Measurements from ENCODE around the gene FAM209B. TPM values are rescaled to one million over a fixed set of nuclear protein-coding genes. Genes with fewer than 3 reads are reported as not detected.
"Not testable (repeated sequence)": the region's sequence is repeated elsewhere in the genome, so short reads cannot be mapped to it uniquely, and the experiment has no call there.

The FAM209B gene
- polyA plus RNA-seq, 12 donors = 0.48 TPM; not detected in 11

DNA sequence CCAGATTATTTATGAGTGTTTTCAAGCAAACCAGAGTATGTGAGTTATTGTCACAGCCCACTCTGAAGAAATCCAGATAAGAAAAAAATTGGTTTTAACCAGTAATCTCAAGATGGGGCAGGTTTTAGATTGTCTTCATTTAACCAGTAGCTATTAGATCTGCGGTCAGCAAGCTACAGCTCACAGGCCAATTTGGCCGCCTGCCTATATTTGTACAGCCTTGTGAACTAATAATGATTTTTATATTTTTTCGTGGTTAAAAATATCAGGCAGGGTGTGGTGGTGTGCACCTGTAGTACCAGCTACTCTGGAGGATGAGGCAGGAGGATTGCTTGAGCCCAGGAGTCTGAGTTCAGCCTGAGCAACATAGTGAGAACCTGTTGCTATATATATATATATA is 5.0 kb downstream of the FAM209B start:
- DNase-seq = no peak

DNA sequence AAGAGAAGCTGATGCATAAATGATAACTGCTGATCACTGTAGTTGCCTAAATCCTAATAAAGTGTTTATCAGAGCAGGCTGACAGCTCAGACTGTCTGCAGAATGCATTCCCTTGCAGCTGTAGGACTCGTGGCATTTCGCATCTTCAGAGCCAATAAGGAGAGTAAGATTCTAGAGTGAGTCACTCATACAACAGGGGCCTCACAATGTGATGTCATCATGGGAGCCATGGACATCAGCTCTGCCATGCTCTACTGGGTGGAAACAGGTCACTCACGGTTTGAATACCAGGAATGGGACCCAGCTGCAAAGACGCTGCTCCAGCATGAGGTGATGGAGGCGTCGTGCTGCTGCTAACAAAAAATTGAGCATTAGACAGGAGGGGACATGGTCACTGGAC is 7.4 kb downstream of the FAM209B start:
- no peak for DNase-seq

DNA sequence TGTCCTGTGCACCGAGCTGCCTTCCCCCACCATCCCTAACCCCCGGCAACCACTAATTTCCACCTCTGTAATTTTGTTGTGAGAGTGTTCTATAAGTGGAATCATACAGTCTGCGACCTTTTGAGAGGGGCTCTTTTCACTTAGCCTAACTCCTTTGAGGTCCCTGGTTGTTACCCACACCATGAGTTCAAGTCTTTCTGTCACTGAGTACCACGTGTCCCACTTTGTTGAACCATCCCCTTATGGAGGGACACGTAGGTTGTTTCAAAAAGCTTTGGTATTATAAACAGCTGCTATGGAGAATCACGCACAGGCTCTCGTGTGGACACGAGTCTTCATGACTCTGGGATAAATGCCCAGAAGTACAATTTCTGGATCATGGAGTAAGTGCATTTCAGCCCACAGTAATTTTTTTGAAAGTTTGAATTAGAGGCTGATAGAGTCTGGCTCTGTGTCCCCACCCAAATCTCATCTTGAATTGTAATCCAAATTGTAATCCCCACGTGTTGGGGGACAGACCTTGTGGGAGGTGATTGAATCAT is 9.5 kb downstream of the FAM209B start:
- DNase-seq = peak; percentile 19

DNA sequence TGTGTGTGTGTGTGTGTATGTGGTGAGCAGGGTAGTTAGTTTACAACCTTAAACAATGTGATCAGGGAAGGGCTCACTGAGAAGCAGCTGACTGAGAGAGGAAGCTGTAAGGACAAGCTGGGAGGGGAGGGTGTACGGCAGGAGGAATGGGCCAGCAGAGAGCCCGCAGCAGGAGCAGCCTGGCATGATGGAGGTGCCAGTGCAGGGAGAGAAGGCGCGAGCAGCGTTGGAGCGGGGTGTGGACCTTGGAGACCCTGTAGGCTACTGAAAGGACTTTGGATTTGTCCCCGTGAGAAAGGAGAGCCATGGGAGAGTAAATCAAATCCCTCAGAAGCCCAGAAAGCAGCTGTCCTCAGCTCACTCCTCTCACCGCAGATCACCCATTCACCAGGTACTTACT is 18.5 kb downstream of the FAM209B start:
- no peak for DNase-seq

DNA sequence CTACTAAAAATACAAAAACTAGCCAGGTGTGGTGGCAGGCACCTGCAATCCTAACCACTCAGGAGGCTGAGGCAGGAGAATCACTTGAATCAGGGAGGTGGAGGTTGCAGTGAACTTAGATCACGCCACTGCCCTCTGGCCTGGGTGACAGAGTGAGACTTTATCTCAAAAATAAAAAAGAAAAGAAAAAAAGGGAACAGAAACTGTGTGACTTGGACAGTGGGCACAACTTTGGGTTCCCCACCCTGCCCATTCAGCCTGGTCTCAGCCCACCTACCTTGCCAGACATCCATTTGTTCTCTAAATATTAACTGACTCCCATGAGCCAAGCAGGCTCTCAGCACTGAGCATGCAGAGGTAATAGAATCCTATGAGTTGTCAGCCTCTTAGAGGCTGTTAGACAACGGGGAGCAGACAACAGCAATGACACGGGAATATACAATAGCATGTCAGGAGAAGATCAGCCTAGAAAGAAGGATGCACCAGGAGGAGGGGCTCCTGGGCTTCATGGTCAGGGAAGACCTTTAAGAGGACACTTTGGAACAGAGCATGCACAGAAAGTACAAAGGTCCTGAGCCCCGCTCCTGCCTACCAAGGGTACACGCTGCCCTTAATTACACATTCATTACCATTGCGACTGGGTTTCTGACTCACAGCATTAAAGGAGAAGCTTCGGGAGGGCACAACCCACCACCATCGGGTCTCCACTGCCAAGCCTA is 20.0 kb downstream of the FAM209B start:
- no peak for DNase-seq

DNA sequence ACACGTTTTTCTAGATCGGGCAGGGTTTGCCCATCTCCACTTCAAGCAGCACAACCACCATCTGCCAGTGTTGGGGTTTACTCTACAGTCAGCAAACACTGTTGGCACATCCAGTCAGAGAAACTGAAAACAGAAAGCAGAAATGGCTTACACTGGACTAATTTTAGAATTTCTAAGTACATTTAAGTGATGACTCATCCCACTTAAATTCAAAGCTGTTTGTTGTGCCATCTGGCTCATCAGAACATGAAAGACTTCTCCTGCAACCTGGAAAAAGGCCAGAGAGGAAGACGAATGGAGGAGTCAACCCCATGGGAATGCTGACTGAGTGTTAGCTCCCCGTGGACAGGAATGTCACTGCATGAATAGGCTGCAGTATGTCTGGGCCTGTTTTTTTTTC is 21.8 kb downstream of the FAM209B start:
- peak; percentile 35 for DNase-seq

DNA sequence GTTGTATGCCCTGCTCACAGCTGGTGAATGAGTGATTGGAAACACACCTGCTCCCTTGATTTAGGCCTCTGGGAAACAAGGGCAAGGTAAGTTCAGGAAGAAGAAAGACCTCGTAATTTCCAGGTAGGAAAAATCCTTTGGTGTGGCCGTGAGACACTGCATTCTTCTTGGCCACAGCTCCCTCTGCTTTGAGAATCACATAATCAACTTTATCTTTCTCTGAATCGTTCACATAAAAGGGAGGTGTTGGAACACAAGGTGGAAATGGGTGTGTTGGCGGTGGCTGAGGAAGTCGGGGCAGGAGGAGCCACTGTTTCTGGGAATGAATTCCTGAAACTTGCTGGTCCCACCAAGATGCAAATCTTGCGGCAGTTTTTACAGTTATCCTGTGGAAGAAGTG is 25.9 kb downstream of the FAM209B start:
- no peak for DNase-seq

DNA sequence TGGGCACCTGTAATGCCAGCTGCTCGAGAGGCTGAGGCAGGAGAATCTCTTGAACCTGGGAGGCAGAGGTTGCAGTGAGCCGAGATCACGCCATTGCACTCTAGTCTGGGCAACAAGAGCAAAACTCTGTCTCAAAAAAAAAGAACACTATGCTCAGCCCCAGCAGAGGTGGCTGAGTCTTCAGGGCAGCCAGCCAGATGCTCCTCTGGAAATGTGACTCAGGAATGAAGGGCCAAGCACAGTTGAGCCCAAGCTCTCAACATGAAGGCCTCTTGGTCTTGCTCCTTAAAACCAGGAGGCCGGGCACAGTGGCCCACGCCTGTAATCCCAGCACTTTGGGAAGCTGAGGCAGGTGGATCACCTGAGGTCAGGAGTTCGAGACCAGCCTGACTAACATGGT is 31.5 kb downstream of the FAM209B start:
- not testable (repeated sequence) for DNase-seq

DNA sequence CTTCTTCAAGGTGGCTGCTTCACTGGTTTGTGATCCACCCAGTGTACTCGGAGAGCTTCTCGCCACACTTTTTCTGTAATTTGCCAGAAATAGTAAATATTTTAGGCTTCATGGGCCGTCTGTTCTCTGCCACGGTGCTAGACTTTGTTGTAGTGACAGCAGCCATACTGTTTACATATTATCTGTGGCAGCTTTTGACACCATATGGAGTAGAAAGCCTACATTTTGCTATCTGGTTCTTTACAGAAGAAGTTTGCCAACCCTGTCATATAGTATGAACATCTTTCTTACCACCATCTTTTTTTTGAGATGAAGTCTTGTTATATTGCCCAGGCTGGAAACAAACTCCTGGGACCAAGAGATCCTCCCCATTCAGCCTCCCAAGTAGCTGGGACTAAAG is 32.5 kb downstream of the FAM209B start:
- no peak for DNase-seq

DNA sequence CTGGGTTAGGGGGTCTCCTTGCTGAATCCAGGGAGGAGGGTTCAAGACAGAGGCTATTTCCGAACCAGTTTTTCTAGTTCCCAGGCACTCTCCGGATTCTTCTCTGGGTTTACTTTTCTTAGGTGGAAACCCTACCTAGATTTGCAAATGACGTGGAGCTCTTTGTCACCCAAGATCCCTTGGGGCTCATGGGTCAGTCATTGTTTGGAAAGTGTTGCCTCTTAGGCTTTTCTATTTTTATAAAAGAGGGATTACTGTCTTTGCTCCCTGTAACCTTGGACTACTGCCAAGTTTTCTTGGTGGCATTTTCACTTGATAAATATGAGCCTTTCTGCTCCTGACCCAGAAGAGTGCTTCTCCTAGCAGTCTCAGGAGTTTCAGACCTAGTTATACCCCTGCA is 33.6 kb downstream of the FAM209B start:
- DNase-seq = no peak

DNA sequence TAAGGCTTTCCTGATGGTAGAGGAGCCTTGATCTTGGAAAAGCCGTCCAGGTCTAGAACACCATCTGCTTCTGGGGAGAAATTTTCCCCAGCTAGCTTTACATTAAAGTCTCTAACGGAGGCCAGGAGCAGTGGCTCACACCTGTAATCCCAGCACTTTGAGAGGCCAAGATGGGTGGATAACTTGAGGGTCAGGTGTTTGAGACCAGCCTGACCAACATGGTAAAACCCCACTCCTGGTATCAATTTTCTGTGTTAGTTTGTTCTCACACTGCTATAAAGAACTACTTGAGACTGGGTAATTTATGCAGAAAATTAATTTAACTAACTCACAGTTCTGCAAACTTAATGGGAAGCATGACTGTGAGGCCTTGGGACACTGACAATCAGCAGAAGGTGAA is 37.8 kb downstream of the FAM209B start:
- DNase-seq = no peak

DNA sequence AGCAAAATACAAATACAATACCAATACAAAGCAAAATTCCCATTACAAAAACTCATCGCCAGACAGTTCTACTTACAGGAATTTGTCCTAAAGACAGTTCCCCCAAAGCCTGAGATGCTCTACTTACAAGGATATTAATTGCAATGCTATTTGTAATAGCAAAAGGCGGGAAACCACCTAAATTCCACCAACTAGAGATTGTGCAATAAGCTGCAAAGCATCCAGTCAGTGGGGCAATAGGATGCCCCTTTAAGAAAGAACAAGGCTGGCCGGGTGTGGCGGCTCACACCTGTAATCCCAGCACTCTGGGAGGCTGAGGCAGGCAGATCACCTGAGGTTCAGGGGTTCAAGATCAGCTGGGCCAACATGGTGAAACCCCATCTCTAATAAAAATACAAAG is 39.1 kb downstream of the FAM209B start:
- no peak for DNase-seq

DNA sequence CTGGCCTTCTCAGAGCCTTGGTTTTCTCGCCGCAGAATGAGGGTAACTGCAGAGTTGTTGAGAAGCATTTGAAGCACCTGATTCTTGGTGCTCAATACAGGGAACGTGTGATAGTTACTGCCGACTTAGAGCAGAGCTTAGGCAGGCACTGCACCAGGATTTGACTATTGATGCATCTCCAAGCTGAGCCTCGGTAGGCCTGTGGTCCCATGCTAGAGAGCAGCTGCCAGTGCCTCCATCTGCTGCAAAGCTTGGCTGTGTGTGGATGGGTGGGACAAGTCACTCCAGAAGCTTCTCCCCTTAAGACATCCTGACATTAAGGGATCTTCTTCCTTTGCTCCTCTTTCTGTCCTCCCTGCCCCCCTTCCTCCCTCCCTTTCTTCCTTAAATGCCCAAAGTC is 40.9 kb downstream of the FAM209B start:
- DNase-seq = no peak

DNA sequence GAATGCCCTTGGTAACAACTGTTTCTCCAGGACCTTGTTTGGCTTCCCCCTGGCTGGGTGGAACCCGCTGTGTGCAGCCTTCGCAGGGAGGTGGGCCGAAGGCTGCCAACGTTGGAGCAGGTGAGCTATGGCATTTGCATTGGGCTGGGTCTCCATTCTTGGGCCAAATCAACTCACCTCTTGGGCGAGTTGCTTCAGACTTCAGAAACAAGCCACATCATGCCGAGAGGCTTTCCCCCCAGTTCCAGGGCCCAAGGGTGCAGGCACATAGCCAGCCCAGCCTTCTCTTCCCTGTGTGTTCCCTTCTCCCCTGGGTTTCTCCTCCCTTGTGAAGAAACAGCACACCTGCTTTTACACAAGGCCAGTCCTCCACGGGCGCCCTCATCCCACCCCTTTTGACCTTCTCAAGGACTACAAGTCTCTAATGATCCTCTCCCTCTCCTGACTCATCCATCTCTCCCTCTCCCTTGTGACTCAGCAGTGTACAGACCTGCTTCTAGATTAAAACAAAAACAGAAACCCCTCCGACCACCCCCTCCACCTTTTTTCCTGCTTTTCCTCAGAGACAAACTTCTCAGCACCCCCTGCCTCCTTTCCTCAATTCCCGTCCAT is 41.6 kb downstream of the FAM209B start:
- no peak for DNase-seq

DNA sequence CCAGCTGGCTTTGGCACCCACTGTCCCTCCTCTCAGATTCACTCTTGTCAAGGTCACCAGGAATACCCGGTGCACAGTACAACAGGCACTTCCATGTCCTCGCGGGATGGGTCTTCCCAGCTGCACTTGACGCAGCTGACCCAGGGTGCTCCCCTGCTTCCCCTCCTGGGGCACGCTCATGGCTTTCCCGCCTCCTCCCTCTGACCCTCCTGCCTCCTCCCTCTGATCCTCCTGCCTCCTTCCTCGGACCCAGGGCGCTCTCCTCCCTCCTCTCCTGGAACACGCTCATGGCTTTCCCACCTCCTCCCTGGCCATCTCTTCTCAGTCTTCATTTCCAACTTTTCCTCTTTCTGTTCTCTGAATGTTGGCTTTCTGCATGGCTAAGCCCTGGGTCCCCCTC is 42.1 kb downstream of the FAM209B start:
- no peak for DNase-seq

DNA sequence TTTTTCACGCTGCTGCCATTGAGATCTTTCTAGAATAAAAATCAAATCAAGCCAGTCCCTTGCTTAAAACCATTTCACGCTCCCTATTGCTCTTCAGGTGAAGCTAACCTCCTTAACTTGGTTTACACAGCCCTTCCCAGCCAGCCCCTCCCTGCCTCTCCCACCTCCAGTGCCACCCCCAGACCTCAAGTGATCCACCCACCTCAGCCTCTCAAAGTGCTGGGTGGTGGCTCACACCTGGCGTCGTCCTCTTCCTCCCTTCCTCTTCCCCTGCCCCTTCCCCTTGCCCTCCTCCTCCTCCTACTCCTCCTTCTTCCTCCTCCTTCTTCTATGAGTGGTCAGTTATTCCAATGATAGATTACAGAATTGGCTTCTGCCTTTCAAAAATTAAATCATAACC is 42.9 kb downstream of the FAM209B start:
- no peak for DNase-seq

DNA sequence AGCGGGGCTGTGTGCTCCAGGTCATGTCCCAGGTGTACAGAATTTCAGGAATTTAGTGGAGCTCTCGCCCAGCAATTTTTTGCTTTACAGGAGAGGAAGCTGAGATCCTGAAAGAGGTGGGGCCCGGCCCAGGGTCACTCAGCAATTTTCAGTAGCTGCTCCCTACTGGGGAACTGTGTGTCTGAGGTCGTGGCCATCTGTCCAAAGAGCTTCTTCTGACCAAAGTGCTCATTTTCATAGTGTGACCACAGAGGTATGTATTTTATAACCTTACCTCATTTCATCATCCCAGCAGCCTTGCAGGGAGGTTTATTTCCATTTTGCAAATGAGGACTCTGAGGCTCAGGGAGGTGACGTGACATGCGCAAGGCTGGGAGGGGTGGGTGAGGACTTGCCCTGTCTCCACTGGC is 46.3 kb downstream of the FAM209B start:
- no peak for DNase-seq

DNA sequence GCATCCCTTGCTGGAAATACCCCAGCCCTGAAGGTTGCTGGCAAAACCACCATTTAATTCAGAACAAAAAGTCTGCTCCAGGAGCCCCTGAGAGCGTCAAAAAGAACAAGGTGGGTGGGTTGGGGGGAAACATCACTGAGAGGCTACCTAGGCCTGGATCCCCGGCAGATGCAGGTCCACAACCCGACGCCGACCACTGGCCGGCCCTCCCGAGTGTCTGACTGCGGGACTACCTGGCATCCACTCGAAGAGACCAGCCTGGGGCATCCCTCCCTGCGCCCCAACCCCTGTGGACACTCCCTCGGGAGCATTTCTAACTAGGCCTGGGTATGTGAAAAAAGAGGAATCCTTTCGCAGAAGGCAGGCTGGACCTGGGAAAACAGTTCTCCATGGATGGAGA is 47.2 kb downstream of the FAM209B start:
- DNase-seq = no peak

DNA sequence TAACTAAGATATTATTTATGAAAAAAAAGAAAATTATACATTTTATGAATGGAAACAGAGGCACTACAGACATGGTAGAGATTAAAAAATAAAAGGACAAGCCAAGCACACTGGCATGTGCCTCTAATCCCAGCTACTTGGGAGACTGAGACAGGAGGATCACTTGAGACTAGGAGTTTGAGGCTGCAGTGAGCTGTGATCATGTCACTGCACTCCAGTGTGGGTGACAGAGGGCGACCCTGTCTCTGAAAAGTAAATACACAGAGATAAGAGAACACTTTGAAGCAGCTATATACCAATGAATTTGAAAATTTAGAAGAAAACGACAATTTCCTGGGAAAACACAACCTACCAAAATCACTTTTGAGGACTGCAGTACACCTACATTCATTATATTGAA is 48.7 kb downstream of the FAM209B start:
- no peak for DNase-seq

DNA sequence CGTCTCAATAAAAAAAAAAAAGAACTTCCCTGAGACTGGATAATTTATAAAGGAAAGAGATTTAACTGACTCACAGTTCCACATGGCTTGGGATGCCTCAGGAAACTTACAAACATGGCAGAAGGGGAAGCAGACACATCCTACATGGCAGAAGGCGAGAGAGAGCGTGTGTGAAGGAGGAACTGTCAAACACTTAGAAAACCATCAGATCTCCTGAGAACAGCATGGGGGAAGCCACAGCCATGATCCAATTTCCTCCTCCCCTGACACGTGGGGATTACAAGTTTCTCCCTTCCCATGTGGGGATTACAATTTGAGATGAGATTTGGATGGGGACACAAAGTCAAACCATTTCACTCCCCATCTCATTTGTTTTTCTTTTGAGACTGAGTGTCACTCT is 49.5 kb downstream of the FAM209B start:
- no peak for DNase-seq

DNA sequence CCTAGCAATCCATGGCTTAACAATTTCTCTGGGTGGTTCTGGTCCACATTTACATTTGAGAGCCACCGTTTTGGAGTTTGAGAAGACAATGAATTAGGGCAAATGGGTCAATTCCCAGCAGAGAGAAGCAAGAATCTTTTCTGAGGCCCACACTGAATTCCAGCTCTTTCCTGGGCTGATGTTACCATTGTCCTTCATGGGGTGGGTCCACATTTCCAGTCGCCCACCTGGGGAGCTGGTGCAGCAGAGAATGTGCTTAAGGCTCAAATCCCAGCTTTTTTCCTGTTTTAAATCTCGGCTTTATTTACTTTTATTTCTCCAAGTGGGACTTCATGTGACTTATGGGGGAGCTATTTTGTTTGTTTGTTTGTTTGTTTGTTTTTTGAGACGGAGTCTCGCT is 51.9 kb downstream of the FAM209B start:
- no peak for DNase-seq
